HG02852 (cell line): Measurements from ENCODE around the gene ATP6V1F.
A peak's percentile ranks its signal among the peaks of the same experiment; 100 is the strongest.

Experiments used
- ATAC-seq: cut with Tn5 transposase; IDR thresholded peaks from one replicate; pipeline ENCODE4 v1.9.1; 2021; ENCODE audit warnings: mild to moderate bottlenecking, moderate library complexity; ENCODE audit not compliant: unreplicated experiment

ATP6V1F gene

GRCh38 chr7:128881458-128882125 lies 18.9 kb downstream of the ATP6V1F start:
- ATAC-seq: no peak

- ATAC-seq: no peak
Observed at GRCh38 chr7:128882134-128882533, 19.5 kb downstream of the ATP6V1F start.

GRCh38 chr7:128883622-128884448 lies 21.2 kb downstream of the ATP6V1F start:
- peak; percentile 69 for ATAC-seq

GRCh38 chr7:128884561-128885369 lies 22.1 kb downstream of the ATP6V1F start:
- no peak for ATAC-seq

- ATAC-seq: no peak
Observed at GRCh38 chr7:128885370-128886187, 22.9 kb downstream of the ATP6V1F start.

GRCh38 chr7:128886391-128887168 lies 23.9 kb downstream of the ATP6V1F start:
- ATAC-seq: no peak

GRCh38 chr7:128887169-128888038 lies 24.7 kb downstream of the ATP6V1F start:
- ATAC-seq: no peak

- ATAC-seq: no peak
Observed at GRCh38 chr7:128888039-128888755, 25.5 kb downstream of the ATP6V1F start.

- ATAC-seq: no peak
Observed at GRCh38 chr7:128888756-128889095, 26.1 kb downstream of the ATP6V1F start.

DNA sequence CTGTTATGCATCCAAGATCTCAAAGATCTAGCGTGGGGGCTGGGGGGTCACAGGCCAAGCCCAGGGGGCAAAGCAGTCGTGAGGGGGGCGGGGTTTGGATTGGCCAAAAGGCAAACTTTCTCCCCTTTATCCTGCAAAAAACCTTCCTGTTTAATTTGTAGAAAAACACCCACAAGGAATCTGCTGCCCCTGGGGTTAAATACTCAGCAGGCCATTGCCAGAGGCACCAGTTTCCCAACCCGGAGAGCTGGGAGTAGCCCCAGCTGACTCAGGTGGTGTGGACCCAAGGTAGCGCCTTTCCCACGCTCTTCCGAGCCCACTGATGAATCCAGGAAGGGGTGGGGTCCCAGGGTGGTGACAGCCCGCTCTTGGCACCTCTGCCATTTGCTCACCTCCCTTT lies 26.5 kb downstream of the ATP6V1F start:
- no peak for ATAC-seq

DNA sequence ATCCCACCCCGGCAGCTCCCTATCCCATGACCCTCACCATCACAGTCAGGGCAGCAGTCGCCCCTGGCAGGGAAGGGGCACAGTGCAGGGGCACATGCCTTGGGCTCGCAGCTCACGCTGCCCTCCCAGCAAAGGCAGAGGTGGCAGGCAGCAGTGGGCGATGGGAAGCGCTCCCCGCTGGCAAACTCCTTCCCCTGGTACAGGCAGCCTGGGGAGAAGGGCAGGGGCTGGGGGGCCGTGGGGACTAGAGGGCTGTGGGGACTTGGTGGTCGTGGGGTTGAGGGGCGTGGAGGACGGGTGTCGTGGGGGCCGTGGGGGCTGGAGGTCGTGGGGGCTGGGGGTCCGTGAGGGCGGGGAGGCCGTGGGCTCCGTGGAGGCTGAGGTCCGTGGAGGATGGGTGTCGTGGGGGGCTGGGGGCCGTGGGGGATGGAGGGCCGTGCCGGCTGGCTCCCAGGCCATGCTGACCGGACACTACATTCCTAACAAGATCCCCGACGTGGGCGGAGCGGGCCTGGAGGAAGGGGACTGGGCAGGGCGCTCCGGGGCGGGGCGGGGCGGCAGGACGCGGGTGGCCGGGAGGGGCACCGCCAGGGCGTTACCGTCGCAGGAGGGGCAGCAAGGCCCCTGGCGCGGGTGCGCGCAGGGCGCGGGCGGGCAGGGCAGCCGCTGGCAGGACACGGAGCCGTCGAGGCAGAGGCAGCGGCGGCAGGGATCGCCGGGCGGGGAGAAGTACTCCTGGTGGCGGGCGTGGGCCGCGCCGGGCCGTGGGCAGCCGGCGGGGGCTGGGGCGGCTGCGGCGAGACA lies 27.9 kb downstream of the ATP6V1F start:
- ATAC-seq: no peak

GRCh38 chr7:128891110-128891941 lies 28.7 kb downstream of the ATP6V1F start:
- ATAC-seq: no peak

- ATAC-seq: no peak
Observed at GRCh38 chr7:128891942-128892269, 29.2 kb downstream of the ATP6V1F start.

DNA sequence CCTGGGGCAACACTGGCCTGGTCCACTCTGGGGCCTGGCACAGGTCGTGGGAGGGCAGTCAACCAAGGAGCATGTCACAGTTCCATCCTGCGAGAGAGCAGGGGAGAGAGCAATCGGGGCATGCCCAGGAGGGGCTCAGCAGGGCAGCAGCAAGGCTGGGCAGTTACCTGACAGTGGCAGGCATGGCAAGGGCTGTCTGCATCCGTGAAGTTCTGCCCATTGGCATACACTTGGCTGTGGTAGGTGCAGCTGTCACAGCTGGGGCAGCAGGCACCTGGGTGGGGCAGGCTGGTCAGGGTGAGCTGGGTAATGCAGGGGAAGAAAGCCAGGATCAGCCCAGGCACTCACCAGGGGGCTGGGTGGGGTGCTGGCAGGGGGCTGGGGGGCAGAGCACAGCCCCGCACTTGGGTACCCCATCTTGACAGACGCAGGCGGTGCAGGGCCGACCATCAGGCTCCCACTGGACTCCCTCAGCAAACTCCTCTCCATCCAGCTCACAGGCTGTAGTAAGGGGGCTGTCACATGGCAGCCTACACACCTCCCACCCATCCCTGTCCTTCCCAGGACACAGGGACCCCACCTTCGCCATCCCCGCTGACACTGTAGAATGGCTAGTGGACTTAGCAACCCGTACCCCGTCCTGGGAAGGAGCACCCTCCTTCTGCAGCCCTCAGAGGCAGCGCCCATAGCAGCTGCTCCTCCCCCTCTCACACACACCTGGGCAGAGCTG lies 30.0 kb downstream of the ATP6V1F start:
- ATAC-seq: no peak

GRCh38 chr7:128893251-128894100 lies 30.8 kb downstream of the ATP6V1F start:
- no peak for ATAC-seq
